GM12872 (cell line): Measurements from ENCODE around the gene SLC12A5.

Experiments used
- TF ChIP-seq, protein P1 (sequence below): IDR thresholded peaks from 3 replicates; pipeline ENCODE4 v1.5.1; 2011; ENCODE audit warnings: low read depth, mild to moderate bottlenecking, low read length, moderate library complexity; ENCODE audit not compliant: insufficient read depth

Gene SLC12A5

DNA sequence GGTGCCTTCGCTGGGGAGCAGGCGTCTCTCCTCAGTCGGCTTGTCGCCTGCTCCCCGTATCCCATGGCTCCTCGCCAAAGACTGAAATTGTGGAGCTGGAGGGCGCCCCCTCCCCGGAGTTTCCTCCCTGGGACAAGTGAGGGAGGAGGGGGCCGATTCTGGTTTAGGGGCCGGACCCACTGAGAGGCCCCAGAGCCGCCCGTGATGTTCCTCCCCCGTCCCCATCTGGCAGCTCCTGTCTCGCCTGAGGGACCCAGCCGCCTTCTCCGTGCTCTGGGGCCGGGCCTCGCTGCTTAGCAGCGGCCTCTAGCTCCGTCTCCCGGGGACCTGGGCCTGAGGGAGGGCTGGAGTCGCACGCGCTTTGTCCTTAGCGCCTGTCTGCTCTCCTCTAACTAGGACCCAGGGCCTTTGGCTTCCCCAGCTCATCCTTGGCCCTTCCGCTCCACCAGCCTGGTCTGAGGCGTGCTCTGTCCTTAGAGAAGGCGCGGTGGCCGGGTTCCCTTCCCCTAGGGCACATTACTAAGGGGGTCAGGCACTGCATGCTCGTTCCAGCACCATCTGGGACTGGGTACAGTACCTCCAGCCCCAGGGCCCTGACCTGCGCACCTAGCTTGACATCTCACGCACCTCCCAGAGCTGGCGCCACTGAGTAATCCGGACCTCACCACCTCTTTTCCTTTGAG is 29.7 kb downstream of the SLC12A5 start:
- TF ChIP-seq, protein P1, sequence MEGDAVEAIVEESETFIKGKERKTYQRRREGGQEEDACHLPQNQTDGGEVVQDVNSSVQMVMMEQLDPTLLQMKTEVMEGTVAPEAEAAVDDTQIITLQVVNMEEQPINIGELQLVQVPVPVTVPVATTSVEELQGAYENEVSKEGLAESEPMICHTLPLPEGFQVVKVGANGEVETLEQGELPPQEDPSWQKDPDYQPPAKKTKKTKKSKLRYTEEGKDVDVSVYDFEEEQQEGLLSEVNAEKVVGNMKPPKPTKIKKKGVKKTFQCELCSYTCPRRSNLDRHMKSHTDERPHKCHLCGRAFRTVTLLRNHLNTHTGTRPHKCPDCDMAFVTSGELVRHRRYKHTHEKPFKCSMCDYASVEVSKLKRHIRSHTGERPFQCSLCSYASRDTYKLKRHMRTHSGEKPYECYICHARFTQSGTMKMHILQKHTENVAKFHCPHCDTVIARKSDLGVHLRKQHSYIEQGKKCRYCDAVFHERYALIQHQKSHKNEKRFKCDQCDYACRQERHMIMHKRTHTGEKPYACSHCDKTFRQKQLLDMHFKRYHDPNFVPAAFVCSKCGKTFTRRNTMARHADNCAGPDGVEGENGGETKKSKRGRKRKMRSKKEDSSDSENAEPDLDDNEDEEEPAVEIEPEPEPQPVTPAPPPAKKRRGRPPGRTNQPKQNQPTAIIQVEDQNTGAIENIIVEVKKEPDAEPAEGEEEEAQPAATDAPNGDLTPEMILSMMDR: no peak

DNA sequence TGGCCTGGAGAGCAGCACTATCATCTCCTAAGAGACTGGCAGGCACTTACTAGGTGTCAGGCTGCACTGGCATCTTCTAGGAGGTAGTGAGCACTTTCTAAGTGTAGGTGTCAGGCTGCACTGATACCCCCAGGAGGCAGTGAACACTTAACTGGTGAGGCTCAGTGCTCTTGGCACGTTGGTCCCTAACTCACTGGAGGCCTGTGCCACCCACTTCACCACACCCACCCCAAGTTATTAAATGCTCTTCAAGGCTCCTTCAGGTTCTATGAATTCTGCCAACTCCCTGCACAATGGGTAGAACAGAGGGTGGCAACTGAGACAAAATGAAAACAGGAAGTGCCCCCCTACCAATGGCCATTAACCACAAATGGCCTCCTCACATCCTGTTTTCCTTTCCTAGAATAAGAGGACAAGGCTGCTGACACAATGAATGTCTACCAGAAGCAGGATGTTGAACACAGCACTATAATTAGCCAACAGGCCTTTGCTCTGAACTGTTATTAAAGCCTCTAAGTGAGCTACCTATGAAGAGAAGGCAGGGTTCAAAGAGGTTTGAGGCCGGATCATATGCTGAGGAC is 31.4 kb downstream of the SLC12A5 start:
- TF ChIP-seq, protein P1: no peak

DNA sequence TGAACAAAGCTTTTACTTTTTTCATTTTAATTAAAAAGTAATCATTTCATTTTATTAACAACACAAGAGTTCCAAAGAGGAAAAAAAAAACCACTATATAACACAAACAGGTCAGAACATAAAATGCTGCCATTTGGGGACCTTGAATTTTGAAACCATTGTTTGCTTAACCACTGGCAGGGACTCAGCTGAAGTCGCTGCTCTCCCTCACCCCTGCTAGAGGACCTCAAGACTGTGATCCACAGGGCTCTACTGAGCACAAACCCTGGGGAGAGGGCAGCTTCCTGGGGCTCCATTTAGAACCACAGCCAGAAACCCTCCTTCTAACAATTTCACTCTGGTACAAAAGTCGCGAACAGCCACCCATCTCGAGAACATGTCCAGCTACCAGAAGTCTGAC is 32.0 kb downstream of the SLC12A5 start:
- TF ChIP-seq, protein P1: no peak

DNA sequence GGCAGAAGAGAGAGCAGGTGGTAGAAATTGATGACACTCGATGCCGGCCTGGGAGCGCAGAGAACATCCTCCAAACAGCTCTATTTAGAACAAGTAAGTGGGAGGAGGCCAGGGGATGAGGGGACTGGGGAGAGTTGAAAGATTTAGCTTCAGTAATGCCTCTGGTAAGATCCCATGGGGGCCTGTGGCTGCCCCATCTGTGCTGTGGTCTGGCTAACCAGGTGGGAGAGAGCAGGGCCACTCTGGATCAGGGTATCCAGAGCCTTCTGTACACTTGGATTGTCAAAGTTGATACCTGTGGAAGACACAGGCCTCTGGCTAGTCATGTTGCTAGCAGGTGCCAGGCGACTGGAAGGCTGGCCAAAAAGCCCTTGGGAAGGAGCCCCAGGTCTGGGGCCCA is 33.1 kb downstream of the SLC12A5 start:
- TF ChIP-seq, protein P1: no peak

DNA sequence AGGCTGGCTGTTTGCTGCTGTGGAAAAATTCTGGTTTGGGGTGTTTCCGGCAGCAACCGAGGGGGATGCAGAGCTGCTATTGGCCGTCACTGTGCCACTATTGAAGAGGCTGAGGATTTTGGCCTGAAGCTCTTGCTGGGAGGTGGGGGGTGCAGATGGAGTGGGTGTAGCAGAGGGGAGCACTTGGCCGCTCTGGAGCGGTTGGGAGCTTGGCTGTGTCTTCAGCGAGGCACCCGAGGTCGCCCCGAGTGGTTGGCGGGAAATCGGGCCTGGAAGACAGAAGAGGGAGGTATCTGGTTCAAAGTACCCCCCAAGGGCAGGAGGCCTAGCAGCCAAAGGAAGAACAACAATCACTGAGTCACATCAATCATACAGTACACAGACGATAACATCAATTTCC is 33.6 kb downstream of the SLC12A5 start:
- TF ChIP-seq, protein P1: no peak

DNA sequence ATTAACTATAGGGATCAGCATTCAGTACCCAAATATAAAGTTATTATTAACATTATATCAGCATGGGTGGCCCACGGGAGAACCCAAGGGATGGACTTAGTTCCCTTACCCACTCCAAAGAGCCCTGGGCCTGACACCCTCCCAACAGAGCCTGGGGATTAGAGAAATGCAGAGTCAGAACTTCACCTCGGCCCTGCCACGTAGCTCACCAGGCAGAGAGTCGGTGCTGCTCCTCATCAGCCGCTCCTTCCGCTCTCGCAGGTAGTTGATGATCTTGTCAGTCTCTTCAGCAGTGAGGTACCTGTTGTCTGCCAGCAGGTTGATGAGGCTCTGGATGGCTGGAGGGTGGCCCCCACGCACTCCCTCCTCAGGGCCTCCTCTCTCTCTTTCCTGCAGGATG is 34.1 kb downstream of the SLC12A5 start:
- TF ChIP-seq, protein P1: no peak

DNA sequence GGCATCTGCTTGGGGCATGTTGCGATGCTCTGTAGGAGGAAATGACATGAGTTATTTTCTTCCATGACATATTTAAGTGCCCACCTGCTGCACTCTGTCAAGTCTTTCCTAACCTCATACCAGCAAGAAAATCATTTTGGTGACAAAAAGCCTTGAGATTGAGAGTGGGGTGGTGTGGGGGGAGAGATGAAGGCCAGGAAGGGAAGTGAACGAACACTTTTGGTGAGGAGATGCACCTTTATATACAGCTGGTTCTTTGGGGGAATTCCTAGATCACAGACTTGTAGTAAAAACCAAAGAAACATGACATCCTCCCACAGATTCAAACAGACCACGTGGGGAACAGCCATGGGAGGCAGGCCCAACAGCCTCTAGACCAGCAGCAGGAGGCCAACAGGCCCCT is 34.6 kb downstream of the SLC12A5 start:
- TF ChIP-seq, protein P1: no peak
